ENCODE results near the gene GPR108. TPM values are rescaled to one million over a fixed set of nuclear protein-coding genes. Genes with fewer than 3 reads are reported as not detected.

Gene GPR108
- total RNA-seq, 2 experiments from 2014 or later = 63.2 to 88.3 TPM

- Histone ChIP-seq H3K9me2 (ENCODE audit: insufficient read depth, low read length) (no peaks in the 10 kb centered on the region), H4K20me1 (ENCODE audit: insufficient read depth, low read length) (no peaks in the 10 kb centered on the region), H2AFZ (ENCODE audit: low read length) (no peak overlapping the region), H3K4me2 (ENCODE audit: low read length) (no peak overlapping the region), H3K79me2 (ENCODE audit: insufficient read depth, low read depth, low read length) (no peaks in the 10 kb centered on the region), H3K27ac (ENCODE audit: low read depth, low read length, poor library complexity, severe bottlenecking) (no peak overlapping the region), H3K36me3 (ENCODE audit: insufficient read depth, low read length) (no peaks in the 10 kb centered on the region), H3K4me3 (ENCODE audit: low read depth, low read length, poor library complexity, severe bottlenecking) (no peak overlapping the region), H3K4me1 (ENCODE audit: insufficient read depth, low read length, poor library complexity, severe bottlenecking) (no peaks in the 10 kb centered on the region), H3K9me3 (ENCODE audit: low read length) (no peaks in the 10 kb centered on the region)
- TF ChIP-seq EZH2phosphoT487 (IDR thresholded peaks at IDR 0.05; ENCODE audit: borderline replicate concordance, low read depth, low read length) (no peak), CTCF (conservative IDR thresholded peaks at IDR 0.05; ENCODE audit: low read length) (no peak)
- no TSS peak for BruUV-seq (replicated peaks)
- POLR2A ChIA-PET = no interaction called here
- DNase-seq (ENCODE audit: low spot score) = no peak
- CTCF ChIA-PET (ENCODE audit: unreplicated experiment) = no interaction called here
- intact Hi-C loops (cut with micrococcal nuclease; ENCODE audit: unreplicated experiment) = no loop called here
These were observed 30.8 kb downstream of the GPR108 start for GRCh38 chr19:6706633-6706958.

- Histone ChIP-seq H3K36me3 (ENCODE audit: insufficient read depth, low read length) (no peaks in the 10 kb centered on the region), H4K20me1 (ENCODE audit: insufficient read depth, low read length) (no peaks in the 10 kb centered on the region), H3K4me3 (ENCODE audit: low read depth, low read length, poor library complexity, severe bottlenecking) (no peak overlapping the region), H3K4me1 (ENCODE audit: insufficient read depth, low read length, poor library complexity, severe bottlenecking) (no peaks in the 10 kb centered on the region), H3K9me2 (ENCODE audit: insufficient read depth, low read length) (no peaks in the 10 kb centered on the region), H3K27ac (ENCODE audit: low read depth, low read length, poor library complexity, severe bottlenecking) (no peak overlapping the region), H3K4me2 (ENCODE audit: low read length) (no peak overlapping the region), H2AFZ (ENCODE audit: low read length) (no peak overlapping the region), H3K9me3 (ENCODE audit: low read length) (no peaks in the 10 kb centered on the region), H3K79me2 (ENCODE audit: insufficient read depth, low read depth, low read length) (no peaks in the 10 kb centered on the region)
- intact Hi-C loops (cut with micrococcal nuclease; ENCODE audit: unreplicated experiment) = no loop called here
- no TSS peak for BruUV-seq (replicated peaks)
- TF ChIP-seq CTCF (conservative IDR thresholded peaks at IDR 0.05; ENCODE audit: low read length) (no peak), EZH2phosphoT487 (IDR thresholded peaks at IDR 0.05; ENCODE audit: borderline replicate concordance, low read depth, low read length) (no peak)
- ChIA-PET POLR2A (no interaction called here), CTCF (ENCODE audit: unreplicated experiment) (no interaction called here)
- DNase-seq (ENCODE audit: low spot score) = no peak
These were observed 31.3 kb downstream of the GPR108 start for GRCh38 chr19:6705931-6706632.

GRCh38 chr19:6700586-6701316 lies 36.6 kb downstream of the GPR108 start:
- Histone ChIP-seq H3K9me2 (ENCODE audit: insufficient read depth, low read length) (no peaks in the 10 kb centered on the region), H3K9me3 (ENCODE audit: low read length) (peaks cover 8% of the 10 kb centered on the region; the same call in 1 of the 2 replicates), H3K36me3 (ENCODE audit: insufficient read depth, low read length) (no peaks in the 10 kb centered on the region), H4K20me1 (ENCODE audit: insufficient read depth, low read length) (no peaks in the 10 kb centered on the region), H3K79me2 (ENCODE audit: insufficient read depth, low read depth, low read length) (no peaks in the 10 kb centered on the region), H3K4me2 (ENCODE audit: low read length) (no peak overlapping the region), H3K4me1 (ENCODE audit: insufficient read depth, low read length, poor library complexity, severe bottlenecking) (no peaks in the 10 kb centered on the region), H2AFZ (ENCODE audit: low read length) (no peak overlapping the region), H3K4me3 (ENCODE audit: low read depth, low read length, poor library complexity, severe bottlenecking) (no peak overlapping the region), H3K27ac (ENCODE audit: low read depth, low read length, poor library complexity, severe bottlenecking) (no peak overlapping the region)
- TF ChIP-seq CTCF (conservative IDR thresholded peaks at IDR 0.05; ENCODE audit: low read length) = no peak
- TF ChIP-seq EZH2phosphoT487 (IDR thresholded peaks at IDR 0.05; ENCODE audit: borderline replicate concordance, low read depth, low read length) = no peak
- BruUV-seq (replicated peaks) = no TSS peak
- DNase-seq (ENCODE audit: low spot score) = no peak
- POLR2A ChIA-PET = no interaction called here
- CTCF ChIA-PET (ENCODE audit: unreplicated experiment) = no interaction called here
- intact Hi-C loops (cut with micrococcal nuclease; ENCODE audit: unreplicated experiment) = no loop called here
